Loucy (cell line): Measurements from ENCODE around the gene MT1B.

Experiments used
- EZH2phosphoT487 ChIP-seq: fragments of 200-600 bp; IDR thresholded peaks from 2 replicates; pipeline ENCODE4 v1.6.1; 2018; ENCODE audit warnings: antibody characterized with exemption, mild to moderate bottlenecking, moderate library complexity, borderline replicate concordance
- TF ChIP-seq, protein P1 (sequence below): fragments of 200-600 bp; sonication (generic); conservative IDR thresholded peaks from 2 replicates; pipeline ENCODE4 v1.5.1; 2014; ENCODE audit warnings: mild to moderate bottlenecking, antibody characterized with exemption, low read length

DNA sequence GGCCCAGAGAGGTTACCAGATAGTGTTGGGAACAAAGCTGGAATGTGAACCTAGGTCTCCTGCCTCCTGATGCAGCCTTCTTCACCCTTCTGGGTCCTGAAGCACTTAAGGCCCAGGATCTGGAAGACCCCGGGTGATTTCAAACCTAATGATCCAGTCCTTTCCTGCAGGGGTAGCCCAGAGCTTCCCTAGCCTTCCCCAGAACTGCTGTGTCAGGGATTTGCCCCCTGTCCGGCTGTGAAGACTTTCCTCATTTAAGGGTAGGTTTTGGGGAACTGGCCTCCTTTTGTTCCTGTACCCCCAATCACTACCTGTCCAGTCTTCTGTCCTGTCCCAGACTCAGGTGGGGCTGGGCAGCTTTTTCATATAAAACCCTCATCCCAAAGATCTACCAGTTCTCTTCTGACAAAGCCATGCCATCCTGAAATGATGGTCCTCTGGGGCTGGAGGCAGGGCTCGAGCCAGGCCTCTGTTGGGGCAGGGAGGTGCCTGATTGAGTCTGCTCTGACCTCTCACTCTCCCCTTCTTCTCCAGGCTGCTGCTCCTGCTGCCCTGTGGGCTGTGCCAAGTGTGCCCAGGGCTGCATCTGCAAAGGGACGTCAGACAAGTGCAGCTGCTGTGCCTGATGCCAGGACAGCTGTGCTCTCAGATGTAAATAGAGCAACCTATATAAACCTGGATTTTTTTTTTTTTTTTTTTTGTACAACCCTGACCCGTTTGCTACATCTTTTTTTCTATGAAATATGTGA lies 31.9 kb downstream of the MT1B start:
- TF ChIP-seq, protein P1, sequence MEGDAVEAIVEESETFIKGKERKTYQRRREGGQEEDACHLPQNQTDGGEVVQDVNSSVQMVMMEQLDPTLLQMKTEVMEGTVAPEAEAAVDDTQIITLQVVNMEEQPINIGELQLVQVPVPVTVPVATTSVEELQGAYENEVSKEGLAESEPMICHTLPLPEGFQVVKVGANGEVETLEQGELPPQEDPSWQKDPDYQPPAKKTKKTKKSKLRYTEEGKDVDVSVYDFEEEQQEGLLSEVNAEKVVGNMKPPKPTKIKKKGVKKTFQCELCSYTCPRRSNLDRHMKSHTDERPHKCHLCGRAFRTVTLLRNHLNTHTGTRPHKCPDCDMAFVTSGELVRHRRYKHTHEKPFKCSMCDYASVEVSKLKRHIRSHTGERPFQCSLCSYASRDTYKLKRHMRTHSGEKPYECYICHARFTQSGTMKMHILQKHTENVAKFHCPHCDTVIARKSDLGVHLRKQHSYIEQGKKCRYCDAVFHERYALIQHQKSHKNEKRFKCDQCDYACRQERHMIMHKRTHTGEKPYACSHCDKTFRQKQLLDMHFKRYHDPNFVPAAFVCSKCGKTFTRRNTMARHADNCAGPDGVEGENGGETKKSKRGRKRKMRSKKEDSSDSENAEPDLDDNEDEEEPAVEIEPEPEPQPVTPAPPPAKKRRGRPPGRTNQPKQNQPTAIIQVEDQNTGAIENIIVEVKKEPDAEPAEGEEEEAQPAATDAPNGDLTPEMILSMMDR, result no peak
- TF ChIP-seq EZH2phosphoT487, result no peak
